ENCODE measurements around the gene MEF2A. TPM values are rescaled to one million over a fixed set of nuclear protein-coding genes. Genes with fewer than 3 reads are reported as not detected.

Gene MEF2A
- total and polyA plus RNA-seq, 10 of the 15 experiments (the other 5 are each of a cell fraction or from before 2014, with no cell fraction given): 7.2 to 46.7 (median 35.9) TPM

- no peak for TF ChIP-seq SRF (IDR thresholded peaks at IDR 0.05; ENCODE audit: low read depth in 2 of 2, low read length in 2 of 2)
Measured at GRCh38 chr15:99620178-99620577, 54.4 kb downstream of the MEF2A start (continued).

GRCh38 chr15:99621767-99622166 is 56.0 kb downstream of the MEF2A start:
- in situ Hi-C loops (cut with MboI): no loop called here
- ATAC-seq (no peak), FAIRE-seq (no peak), DNase-seq (ENCODE audit: low read depth, low spot score) (no peak)
- intact Hi-C loops (cut with micrococcal nuclease; ENCODE audit: unreplicated experiment): no loop called here
- H3K4me1 ChIP-seq (ENCODE audit: control insufficient read depth, insufficient read depth, low read length): peaks cover 5% of the 10 kb centered on the region; the same call in 1 of the 2 replicates
- ChIA-PET RAD21 (ENCODE audit: unreplicated experiment) (no interaction called here), CTCF (no interaction called here), SMC1A (ENCODE audit: uncharacterized antibody, unreplicated experiment) (no interaction called here), POLR2A (no interaction called here)
- no peak overlapping the region for H2AFZ ChIP-seq (ENCODE audit: control insufficient read depth, low read depth, low read length)
- H4K20me1 ChIP-seq (ENCODE audit: control insufficient read depth, insufficient read depth): no peaks in the 10 kb centered on the region
- no peaks in the 10 kb centered on the region for H3K36me3 ChIP-seq (ENCODE audit: control insufficient read depth in 2 of 2, insufficient read depth in 2 of 2, low read length in 1 of 2)
- no peak overlapping the region for H3K9ac ChIP-seq (ENCODE audit: control insufficient read depth, insufficient read depth, low read length)
- H3K4me3 ChIP-seq: no peak overlapping the region
- H3K27me3 ChIP-seq (replicated peaks in 1 of 2; ENCODE audit: control insufficient read depth in 2 of 2, insufficient read depth in 2 of 2, low read length in 1 of 2): no peaks in the 10 kb centered on the region
- peaks cover 12% of the 10 kb centered on the region for H3K9me3 ChIP-seq (replicated peaks; ENCODE audit: control insufficient read depth, insufficient read depth, low read length)
- peaks cover 76% of the 10 kb centered on the region for H3K79me2 ChIP-seq (ENCODE audit: control insufficient read depth, insufficient read depth, low read length)
- H3K4me2 ChIP-seq (ENCODE audit: control insufficient read depth, insufficient read depth): no peak overlapping the region
- no peak overlapping the region for H3K27ac ChIP-seq (ENCODE audit: control insufficient read depth, insufficient read depth)
- BruUV-seq (replicated peaks): no TSS peak
- TF ChIP-seq ZNF274 (IDR thresholded peaks at IDR 0.05; ENCODE audit: insufficient read depth, insufficient read length) (no peak), MYB (IDR thresholded peaks at IDR 0.05; ENCODE audit: borderline replicate concordance, low read depth, low read length) (no peak), CREM (IDR thresholded peaks at IDR 0.05; ENCODE audit: low read depth) (no peak), RAD51 (IDR thresholded peaks at IDR 0.05) (no peak), NRF1 (conservative IDR thresholded peaks at IDR 0.05; ENCODE audit: low read depth, low read length) (no peak), SMARCA5 (IDR thresholded peaks at IDR 0.05) (no peak), MTA3 (IDR thresholded peaks at IDR 0.05; ENCODE audit: borderline replicate concordance, low read length) (no peak), FOXK2 (IDR thresholded peaks at IDR 0.05) (no peak), E2F8 (IDR thresholded peaks at IDR 0.05; ENCODE audit: low read depth, partially characterized antibody) (no peak), PML (IDR thresholded peaks at IDR 0.05; ENCODE audit: low read length) (no peak), BCL3 (IDR thresholded peaks at IDR 0.05; ENCODE audit: borderline replicate concordance, insufficient read depth, low read depth, low read length, poor library complexity, severe bottlenecking) (no peak), ZNF24 (IDR thresholded peaks at IDR 0.05) (no peak), MEF2B (IDR thresholded peaks at IDR 0.05; ENCODE audit: partially characterized antibody, poor library complexity, severe bottlenecking) (no peak), TCF7 (IDR thresholded peaks at IDR 0.05; ENCODE audit: borderline replicate concordance) (no peak), MEF2A (IDR thresholded peaks at IDR 0.05; ENCODE audit: insufficient read depth, low read depth, low read length) (no peak), RBBP5 (conservative IDR thresholded peaks at IDR 0.05) (no peak), SPI1 (IDR thresholded peaks at IDR 0.05; ENCODE audit: borderline replicate concordance, insufficient read depth, low read depth, low read length) (no peak)
- TF ChIP-seq, protein P1, sequence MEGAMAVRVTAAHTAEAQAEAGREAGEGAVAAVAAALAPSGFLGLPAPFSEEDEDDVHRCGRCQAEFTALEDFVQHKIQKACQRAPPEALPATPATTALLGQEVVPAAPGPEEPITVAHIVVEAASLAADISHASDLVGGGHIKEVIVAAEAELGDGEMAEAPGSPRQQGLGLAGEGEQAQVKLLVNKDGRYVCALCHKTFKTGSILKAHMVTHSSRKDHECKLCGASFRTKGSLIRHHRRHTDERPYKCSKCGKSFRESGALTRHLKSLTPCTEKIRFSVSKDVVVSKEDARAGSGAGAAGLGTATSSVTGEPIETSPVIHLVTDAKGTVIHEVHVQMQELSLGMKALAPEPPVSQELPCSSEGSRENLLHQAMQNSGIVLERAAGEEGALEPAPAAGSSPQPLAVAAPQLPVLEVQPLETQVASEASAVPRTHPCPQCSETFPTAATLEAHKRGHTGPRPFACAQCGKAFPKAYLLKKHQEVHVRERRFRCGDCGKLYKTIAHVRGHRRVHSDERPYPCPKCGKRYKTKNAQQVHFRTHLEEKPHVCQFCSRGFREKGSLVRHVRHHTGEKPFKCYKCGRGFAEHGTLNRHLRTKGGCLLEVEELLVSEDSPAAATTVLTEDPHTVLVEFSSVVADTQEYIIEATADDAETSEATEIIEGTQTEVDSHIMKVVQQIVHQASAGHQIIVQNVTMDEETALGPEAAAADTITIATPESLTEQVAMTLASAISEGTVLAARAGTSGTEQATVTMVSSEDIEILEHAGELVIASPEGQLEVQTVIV (IDR thresholded peaks at IDR 0.05; ENCODE audit: borderline replicate concordance, partially characterized antibody): no peak
